Mononuclear cell (primary cell): ENCODE data around the gene MECP2. TPM values are rescaled to one million over a fixed set of nuclear protein-coding genes. Genes with fewer than 3 reads are reported as not detected.

Source experiments
- H3K27me3 ChIP-seq: 2 replicates; pipeline ENCODE4 v1.6.0; 2011; ENCODE audit warnings: low read length, control low read depth; ENCODE audit not compliant: insufficient read depth
- H3K4me1 ChIP-seq: 2 replicates; pipeline ENCODE4 v1.5.1; 2011; ENCODE audit warnings: mild to moderate bottlenecking, low read length, control low read depth; ENCODE audit not compliant: insufficient read depth
- H3K4me3 ChIP-seq: 2 replicates; pipeline ENCODE4 v1.5.1; 2011; ENCODE audit warnings: mild to moderate bottlenecking, low read length, moderate library complexity
- H3K9me3 ChIP-seq: 2 replicates; pipeline ENCODE4 v1.5.1; 2011; ENCODE audit warnings: low read depth, mild to moderate bottlenecking, control low read depth, low read length
- total RNA-seq: library from RNA; depleted of rRNA; stranded (reverse); fragments of >200 nt; gene quantifications from one replicate; pipeline ENCODE4 v1.2.3, GENCODE V29; 2012

Gene MECP2
- total RNA-seq, 1 donor = 142 TPM

DNA sequence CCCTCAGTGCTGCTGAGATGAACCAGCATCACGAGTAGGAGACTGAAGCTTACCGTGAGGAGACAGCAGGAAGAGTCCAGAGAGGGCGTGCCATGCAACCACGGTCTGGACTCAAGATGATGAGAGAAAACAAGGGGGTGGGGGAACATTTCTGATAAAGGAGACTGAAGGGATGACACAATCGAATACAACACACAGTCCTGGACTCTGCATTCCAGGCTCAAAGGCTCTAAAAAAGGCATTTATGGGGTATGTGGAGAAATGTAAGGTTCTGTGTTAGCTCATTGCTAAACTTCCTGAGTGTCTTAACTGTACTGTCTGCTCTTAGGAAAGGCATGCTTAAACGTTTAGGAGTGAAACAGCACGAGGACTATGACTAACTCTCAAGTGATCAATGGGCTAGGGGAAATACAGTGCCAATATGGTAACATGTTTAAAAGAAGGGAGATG, 57.2 kb downstream of the MECP2 start:
- peaks cover 41% of the 10 kb centered on the region for H3K4me1 ChIP-seq
- H3K27me3 ChIP-seq = no peaks in the 10 kb centered on the region
- no peaks in the 10 kb centered on the region for H3K9me3 ChIP-seq

DNA sequence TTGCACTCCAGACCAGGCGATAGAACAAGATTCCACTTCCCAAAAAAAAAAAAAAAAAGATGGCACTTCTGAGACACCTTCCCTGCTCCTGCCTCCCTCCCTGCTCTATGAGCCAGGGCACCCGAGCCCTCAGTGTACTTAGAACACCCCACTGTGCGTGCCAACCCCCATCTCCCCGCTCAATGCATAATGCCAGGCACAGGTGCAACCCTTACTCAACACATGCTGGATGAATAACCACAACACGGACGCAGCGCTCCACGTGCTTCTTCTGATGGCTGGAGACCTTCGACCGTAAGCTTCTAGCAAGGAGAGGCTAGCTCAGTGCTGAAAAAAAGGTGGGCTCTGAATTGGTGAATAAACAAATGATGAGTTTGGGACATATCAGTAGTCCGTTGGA, 57.9 kb downstream of the MECP2 start:
- Histone ChIP-seq H3K4me1 (peaks cover 41% of the 10 kb centered on the region), H3K27me3 (no peaks in the 10 kb centered on the region), H3K4me3 (no peak overlapping the region), H3K9me3 (no peaks in the 10 kb centered on the region)

More for the DNA sequence above, 57.2 kb downstream of the MECP2 start:
- H3K4me3 ChIP-seq = no peak overlapping the region

DNA sequence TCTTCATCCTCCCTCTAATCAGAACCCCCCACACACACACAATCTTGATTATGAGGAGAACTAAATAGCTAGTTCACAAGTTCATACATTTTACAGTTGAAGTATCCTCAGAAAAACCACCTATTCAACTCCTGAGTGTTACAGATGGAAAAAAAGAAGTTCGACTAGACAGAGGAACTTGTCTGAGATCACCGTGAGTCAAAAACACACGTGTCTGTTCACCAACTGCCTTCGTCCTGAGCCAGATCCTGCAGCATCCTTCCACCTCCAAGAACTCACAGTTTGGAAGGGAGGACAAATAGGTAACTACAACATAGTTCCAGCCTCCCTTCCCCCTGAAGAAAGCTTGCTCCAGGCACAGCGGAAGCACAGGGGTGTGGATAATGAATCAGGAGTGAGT, 58.9 kb downstream of the MECP2 start:
- Histone ChIP-seq H3K4me1 (peaks cover 35% of the 10 kb centered on the region), H3K27me3 (no peaks in the 10 kb centered on the region), H3K9me3 (no peaks in the 10 kb centered on the region), H3K4me3 (no peak overlapping the region)

DNA sequence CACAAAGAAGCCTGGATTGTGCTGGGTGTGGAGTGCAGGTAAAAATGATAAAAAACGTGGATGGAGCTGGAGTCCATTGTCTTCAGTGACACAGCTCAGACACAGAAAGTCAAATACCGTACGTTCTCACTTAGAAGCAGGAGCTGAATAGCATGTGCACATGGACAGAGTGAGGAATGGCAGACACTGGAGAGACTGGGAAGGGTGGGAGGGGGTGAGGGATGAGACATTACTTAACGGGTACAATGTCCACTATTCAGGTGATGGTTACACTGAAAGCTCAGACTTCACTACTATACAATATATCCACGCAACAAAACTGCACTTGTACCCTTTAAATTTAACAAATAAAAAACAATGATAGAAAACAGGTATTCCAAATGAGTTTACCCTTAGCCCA, 59.8 kb downstream of the MECP2 start:
- no peak overlapping the region for H3K4me3 ChIP-seq
- H3K4me1 ChIP-seq = peaks cover 35% of the 10 kb centered on the region
- no peaks in the 10 kb centered on the region for H3K27me3 ChIP-seq
- H3K9me3 ChIP-seq = no peaks in the 10 kb centered on the region

DNA sequence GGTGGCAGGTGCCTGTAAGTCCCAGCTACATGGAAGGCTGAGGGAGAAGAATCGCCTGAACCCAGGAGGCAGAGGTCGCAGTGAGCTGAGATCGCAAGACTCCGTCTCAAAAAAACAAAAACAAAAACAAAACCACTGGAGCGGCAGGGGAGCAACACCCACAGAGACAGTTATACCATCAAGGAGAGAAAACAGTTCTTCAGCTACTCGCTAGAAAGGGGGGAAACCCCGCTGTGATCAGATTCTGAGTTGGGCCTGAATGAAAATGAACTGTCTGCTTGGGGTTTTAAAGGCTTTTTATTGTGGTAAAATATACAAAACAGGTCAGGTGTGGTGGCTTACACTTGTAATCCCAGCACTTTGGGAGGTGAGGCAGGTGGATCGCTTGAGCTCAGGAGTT, 61.0 kb downstream of the MECP2 start:
- no peaks in the 10 kb centered on the region for H3K9me3 ChIP-seq
- peaks cover 28% of the 10 kb centered on the region for H3K4me1 ChIP-seq
- H3K27me3 ChIP-seq = no peaks in the 10 kb centered on the region
- no peak overlapping the region for H3K4me3 ChIP-seq

DNA sequence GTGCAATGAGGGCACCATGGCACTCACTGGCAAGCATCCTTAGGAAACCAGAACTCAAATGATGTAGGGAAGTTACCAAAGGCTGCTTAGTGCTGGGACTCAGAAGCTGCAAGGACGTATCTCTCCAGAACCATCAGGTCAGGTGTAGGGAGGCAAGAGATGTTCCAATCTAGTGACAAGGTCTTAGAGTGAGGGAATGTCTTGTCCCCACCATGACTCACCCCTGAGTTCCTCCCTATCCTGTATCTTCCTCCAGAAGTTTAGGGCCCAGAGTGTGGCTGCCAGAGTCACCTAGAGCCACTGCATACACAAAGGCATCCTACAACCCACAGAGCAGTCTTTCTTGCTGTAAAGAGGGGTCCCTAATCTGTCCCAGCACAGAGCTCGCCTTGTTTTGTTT, 63.7 kb downstream of the MECP2 start:
- no peaks in the 10 kb centered on the region for H3K27me3 ChIP-seq
- no peaks in the 10 kb centered on the region for H3K9me3 ChIP-seq
- H3K4me3 ChIP-seq = no peak overlapping the region
- peaks cover 2% of the 10 kb centered on the region for H3K4me1 ChIP-seq

DNA sequence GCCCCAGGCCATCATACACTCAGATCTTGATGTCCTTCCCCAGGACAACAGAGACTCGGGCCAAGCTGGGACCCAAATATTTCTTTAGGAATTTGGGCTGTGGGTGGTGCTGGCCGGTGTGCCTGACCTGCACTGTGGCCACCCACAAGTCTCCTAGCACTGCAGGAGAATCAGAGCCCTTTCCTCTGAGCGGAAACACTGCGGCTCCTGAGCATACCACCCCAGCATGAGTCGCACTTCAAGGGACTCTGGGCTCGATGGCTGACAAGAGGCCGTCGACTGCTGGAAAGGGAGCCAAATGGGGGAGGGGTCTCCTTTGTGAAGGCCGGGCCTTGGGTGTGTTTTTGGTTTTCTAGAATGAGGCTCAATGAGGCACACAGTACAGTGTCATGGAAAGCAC, 64.9 kb downstream of the MECP2 start:
- Histone ChIP-seq H3K27me3 (no peaks in the 10 kb centered on the region), H3K4me3 (no peak overlapping the region)

DNA sequence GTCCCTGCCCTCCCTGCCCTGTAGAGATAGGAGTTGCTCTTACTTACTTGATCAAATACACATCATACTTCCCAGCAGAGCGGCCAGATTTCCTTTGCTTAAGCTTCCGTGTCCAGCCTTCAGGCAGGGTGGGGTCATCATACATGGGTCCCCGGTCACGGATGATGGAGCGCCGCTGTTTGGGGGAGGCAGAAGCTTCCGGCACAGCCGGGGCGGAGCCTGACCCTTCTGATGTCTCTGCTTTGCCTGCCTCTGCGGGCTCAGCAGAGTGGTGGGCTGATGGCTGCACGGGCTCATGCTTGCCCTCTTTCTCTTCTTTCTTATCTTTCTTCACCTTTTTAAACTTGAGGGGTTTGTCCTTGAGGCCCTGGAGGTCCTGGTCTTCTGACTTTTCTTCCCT, 65.4 kb downstream of the MECP2 start:
- H3K27me3 ChIP-seq = no peaks in the 10 kb centered on the region
- no peaks in the 10 kb centered on the region for H3K9me3 ChIP-seq
- no peaks in the 10 kb centered on the region for H3K4me1 ChIP-seq
- no peak overlapping the region for H3K4me3 ChIP-seq

More for the DNA sequence above, 64.9 kb downstream of the MECP2 start:
- Histone ChIP-seq H3K9me3 (no peaks in the 10 kb centered on the region), H3K4me1 (no peaks in the 10 kb centered on the region)

DNA sequence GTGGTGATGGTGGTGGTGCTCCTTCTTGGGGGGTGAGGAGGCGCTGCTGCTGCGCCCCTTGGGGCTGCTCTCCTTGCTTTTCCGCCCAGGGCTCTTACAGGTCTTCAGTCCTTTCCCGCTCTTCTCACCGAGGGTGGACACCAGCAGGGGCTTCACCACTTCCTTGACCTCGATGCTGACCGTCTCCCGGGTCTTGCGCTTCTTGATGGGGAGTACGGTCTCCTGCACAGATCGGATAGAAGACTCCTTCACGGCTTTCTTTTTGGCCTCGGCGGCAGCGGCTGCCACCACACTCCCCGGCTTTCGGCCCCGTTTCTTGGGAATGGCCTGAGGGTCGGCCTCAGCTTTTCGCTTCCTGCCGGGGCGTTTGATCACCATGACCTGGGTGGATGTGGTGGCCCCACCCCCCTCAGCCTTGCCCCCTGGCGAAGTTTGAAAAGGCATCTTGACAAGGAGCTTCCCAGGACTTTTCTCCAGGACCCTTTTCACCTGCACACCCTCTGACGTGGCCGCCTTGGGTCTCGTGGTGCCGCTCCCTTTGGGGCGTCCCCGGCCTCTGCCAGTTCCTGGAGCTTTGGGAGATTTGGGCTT, 66.7 kb downstream of the MECP2 start:
- Histone ChIP-seq H3K4me3 (no peak overlapping the region), H3K27me3 (no peaks in the 10 kb centered on the region), H3K4me1 (no peaks in the 10 kb centered on the region)

DNA sequence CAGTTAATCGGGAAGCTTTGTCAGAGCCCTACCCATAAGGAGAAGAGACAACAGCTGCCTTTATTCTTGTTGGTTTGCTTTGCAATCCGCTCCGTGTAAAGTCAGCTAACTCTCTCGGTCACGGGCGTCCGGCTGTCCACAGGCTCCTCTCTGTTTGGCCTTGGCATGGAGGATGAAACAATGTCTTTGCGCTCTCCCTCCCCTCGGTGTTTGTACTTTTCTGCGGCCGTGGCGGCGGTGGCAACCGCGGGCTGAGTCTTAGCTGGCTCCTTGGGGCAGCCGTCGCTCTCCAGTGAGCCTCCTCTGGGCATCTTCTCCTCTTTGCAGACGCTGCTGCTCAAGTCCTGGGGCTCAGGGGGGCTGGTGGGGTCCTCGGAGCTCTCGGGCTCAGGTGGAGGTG, 67.3 kb downstream of the MECP2 start:
- no peaks in the 10 kb centered on the region for H3K27me3 ChIP-seq
- no peak overlapping the region for H3K4me3 ChIP-seq
- no peaks in the 10 kb centered on the region for H3K9me3 ChIP-seq
- no peaks in the 10 kb centered on the region for H3K4me1 ChIP-seq

More for the DNA sequence above, 66.7 kb downstream of the MECP2 start:
- no peaks in the 10 kb centered on the region for H3K9me3 ChIP-seq

DNA sequence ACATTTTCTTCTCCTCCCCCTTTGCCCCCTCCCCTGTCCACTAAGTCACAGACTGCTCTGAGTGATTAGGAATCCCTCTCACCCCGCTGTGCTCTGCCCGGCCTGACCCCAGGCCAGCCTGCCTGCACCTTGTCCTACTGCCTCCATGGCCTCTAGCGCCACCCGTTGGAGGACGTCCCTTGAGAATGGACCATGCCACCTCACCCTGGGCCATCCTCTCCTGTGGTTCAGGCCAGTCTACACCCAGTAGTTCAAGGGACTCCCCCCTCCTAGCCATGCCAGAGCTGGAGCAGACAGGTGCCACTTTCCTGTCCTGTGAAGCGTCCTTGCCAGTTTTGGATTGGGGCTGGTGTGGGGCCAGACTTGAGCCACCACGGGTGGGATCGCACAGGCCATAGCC, 68.1 kb downstream of the MECP2 start:
- H3K4me1 ChIP-seq = no peaks in the 10 kb centered on the region
- H3K27me3 ChIP-seq = no peaks in the 10 kb centered on the region
- no peaks in the 10 kb centered on the region for H3K9me3 ChIP-seq
- no peak overlapping the region for H3K4me3 ChIP-seq

DNA sequence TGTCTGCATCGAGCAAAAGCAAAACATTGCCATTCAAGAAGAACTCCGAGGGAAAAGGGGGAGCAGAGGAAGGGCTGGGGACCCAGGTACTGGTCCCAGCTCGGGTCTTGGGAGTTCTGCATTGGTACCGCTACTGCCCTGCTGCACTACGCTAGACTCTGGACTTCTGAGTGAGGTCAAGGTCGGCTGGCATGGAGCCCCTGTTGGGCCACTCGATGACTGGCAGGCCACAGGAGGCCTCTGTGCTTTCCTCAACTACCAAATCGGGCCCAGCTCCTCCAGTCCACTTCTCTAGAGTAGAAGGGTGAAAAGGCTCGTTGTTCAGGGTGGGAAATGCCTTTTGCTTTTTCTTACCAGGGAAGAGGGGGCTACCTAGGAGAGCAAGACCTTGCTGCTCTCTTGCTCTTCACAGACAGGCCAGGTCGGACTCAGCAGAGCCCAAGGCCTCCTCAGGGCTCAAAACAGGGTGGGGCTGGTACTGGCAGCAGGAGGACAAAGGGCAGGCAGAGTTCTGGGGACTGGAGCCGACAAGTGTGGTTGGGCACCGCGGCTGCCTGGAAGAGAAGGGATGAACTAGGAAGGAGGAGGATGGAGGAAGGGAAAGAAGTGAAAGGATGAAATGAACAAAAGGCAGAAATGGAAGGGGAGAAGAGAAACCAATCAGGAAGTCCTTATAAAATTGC, 68.9 kb downstream of the MECP2 start:
- Histone ChIP-seq H3K4me3 (no peak overlapping the region), H3K9me3 (no peaks in the 10 kb centered on the region), H3K4me1 (no peaks in the 10 kb centered on the region), H3K27me3 (no peaks in the 10 kb centered on the region)

DNA sequence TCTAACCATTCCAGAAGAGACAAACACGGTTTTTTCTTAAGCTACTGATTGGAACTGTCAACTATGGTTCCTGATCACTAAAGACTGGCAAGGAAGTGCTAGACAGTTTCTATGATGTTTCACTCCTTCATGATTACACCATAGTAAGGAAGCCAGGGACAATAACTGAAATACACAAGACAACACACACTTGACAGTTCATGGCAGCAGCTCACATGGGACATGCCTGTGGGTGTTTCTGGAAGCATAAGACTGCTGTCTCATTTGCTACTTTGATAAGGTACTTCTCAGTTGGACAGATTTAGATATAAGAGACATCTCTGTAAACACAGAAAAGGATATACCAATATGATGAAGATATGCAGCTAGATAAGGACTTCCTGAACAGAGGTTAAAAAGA, 69.5 kb downstream of the MECP2 start:
- no peaks in the 10 kb centered on the region for H3K27me3 ChIP-seq

DNA sequence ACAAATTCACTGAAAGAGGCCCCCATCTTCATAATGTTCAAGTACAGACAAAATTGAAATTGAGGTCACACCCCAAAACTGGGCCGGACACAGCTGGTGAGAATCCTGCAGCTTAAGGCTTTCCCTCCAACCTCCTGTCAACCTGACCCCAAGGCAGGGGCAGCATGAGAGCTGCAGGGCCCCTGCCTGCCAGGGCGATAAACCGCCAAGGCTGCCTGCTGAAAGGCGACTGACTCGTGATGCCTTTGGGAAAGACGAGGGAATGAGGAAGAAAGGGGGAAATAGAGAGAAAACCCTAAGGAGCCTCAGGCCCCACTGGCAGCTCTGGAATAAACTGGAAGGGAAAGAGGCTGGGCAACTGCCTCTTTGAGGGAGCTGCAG, 70.5 kb downstream of the MECP2 start:
- Histone ChIP-seq H3K27me3 (no peaks in the 10 kb centered on the region), H3K9me3 (no peaks in the 10 kb centered on the region), H3K4me3 (no peak overlapping the region), H3K4me1 (no peaks in the 10 kb centered on the region)

More for the DNA sequence above, 69.5 kb downstream of the MECP2 start:
- Histone ChIP-seq H3K4me3 (no peak overlapping the region), H3K4me1 (no peaks in the 10 kb centered on the region), H3K9me3 (no peaks in the 10 kb centered on the region)

DNA sequence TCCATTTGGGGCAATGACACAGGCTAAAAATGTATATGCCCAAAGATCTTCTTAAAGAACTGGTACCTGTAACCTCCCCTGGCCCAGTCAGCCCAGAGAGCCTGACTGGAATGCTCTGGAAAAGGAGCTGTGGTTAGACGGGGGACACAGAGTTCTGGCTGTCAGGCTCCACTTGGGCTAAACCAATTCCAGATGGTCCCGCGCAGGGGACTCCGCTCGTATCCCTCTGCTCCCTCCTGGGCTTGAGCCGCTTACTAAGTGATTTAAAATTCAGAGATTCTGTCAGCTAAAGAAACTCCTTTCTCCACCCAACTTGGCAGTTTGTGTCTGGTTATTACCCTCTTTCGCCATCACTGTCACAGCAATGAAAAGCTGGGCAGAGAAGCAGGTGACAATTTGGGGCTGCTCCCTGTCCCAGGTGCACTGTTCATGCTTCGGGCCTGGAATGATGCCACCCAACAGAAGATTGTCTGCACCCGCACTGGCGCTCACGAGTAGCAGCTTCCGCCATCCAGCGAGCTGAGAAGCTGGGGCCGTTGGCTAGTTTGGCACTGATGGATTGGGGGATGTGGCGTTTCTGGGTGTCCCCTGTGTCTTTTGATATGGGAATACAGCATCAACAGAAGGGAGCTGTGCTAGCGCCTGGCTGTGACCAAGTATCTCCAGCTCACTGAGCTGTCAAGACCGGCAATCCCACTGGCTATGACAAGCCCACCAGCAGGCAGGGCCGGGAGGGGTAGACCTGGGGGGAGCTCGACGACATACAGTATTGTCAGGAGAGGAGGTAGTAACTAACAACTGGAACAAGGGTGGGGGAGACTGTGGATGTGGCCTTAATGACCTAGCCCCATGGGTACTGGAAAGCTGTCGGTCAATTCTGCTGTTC, 71.1 kb downstream of the MECP2 start:
- peaks cover 2% of the 10 kb centered on the region for H3K4me1 ChIP-seq
- H3K4me3 ChIP-seq = no peak overlapping the region
- H3K9me3 ChIP-seq = no peaks in the 10 kb centered on the region
- H3K27me3 ChIP-seq = no peaks in the 10 kb centered on the region
